Neural cell (in vitro differentiated cells): ENCODE measurements around the gene DLX1. TPM values are rescaled to one million over a fixed set of nuclear protein-coding genes. Genes with fewer than 3 reads are reported as not detected.

Experiments used
- H2AFZ ChIP-seq: fragments of 200-600, 300-800 bp; sonication (generic), shearing (Covaris generic); 2 replicates; pipeline ENCODE4 v1.6.0; 2014; ENCODE audit warnings: low read depth, mild to moderate bottlenecking, antibody characterized with exemption, low read length, moderate library complexity
- H3F3A ChIP-seq: fragments of 200-600 bp; shearing (Covaris generic); 2 replicates; pipeline ENCODE4 v1.6.1; 2016; ENCODE audit warnings: mild to moderate bottlenecking, moderate library complexity, mixed read lengths, antibody characterized with exemption, low read length; ENCODE audit not compliant: insufficient read depth, poor library complexity, severe bottlenecking
- H3K27ac ChIP-seq: fragments of 200-600, 300-800 bp; sonication (generic), shearing (Covaris generic); 2 replicates; pipeline ENCODE4 v1.5.1; 2014; ENCODE audit warnings: mild to moderate bottlenecking, low read length, moderate library complexity
- H3K27me3 ChIP-seq: fragments of 300-800, 200-600 bp; sonication (generic), shearing (Covaris generic); 2 replicates; pipeline ENCODE4 v1.6.0; 2014; ENCODE audit warnings: mild to moderate bottlenecking, low read depth, low read length, moderate library complexity; ENCODE audit not compliant: insufficient read depth
- H3K36me3 ChIP-seq: fragments of 300-800, 200-600 bp; sonication (generic), shearing (Covaris generic); 2 replicates; pipeline ENCODE4 v1.5.1; 2014; ENCODE audit warnings: mild to moderate bottlenecking, antibody characterized with exemption, low read length, moderate library complexity; ENCODE audit not compliant: insufficient read depth
- H3K4me2 ChIP-seq: fragments of 300-800, 200-600 bp; sonication (generic), shearing (Covaris generic); 2 replicates; pipeline ENCODE4 v1.6.0; 2014; ENCODE audit warnings: mild to moderate bottlenecking, low read length
- H3K4me3 ChIP-seq: fragments of 300-800, 200-600 bp; sonication (generic), shearing (Covaris generic); 2 replicates; pipeline ENCODE4 v1.5.1; 2014; ENCODE audit warnings: mild to moderate bottlenecking, low read length, moderate library complexity
- H3K79me2 ChIP-seq: fragments of 200-600 bp; shearing (Covaris generic); replicated peaks from 2 replicates; pipeline ENCODE4 v1.6.0; 2014; ENCODE audit warnings: mild to moderate bottlenecking, low read length, moderate library complexity; ENCODE audit not compliant: insufficient read depth
- H3K9ac ChIP-seq: fragments of 300-800, 200-600 bp; sonication (generic), shearing (Covaris generic); 2 replicates; pipeline ENCODE4 v1.6.1; 2016; ENCODE audit warnings: mild to moderate bottlenecking, low read length, mixed read lengths
- H3K9me2 ChIP-seq: fragments of 200-600 bp; shearing (Covaris generic); 2 replicates; pipeline ENCODE4 v1.6.1; 2016; ENCODE audit warnings: mild to moderate bottlenecking, low read length, mixed read lengths; ENCODE audit not compliant: insufficient read depth
- H3K9me3 ChIP-seq: fragments of 200-600, 300-800 bp; sonication (generic), shearing (Covaris generic); 2 replicates; pipeline ENCODE4 v1.6.1; 2016; ENCODE audit warnings: mild to moderate bottlenecking, mixed run types, low read length, moderate library complexity, mixed read lengths
- H4K20me1 ChIP-seq: fragments of 200-600 bp; shearing (Covaris generic); 2 replicates; pipeline ENCODE4 v1.6.1; 2016; ENCODE audit warnings: mild to moderate bottlenecking, mixed run types; ENCODE audit not compliant: insufficient read depth
- EP300 ChIP-seq: fragments of 450-650 bp; conservative IDR thresholded peaks from 2 replicates; pipeline ENCODE4 v1.6.1; 2014; ENCODE audit warnings: antibody characterized with exemption, mild to moderate bottlenecking, moderate library complexity; ENCODE audit not compliant: poor library complexity, severe bottlenecking
- EZH2 ChIP-seq: fragments of 200-600, 300-800 bp; shearing (Covaris generic), sonication (generic); IDR thresholded peaks from 2 replicates; pipeline ENCODE4 v1.6.1; 2014; ENCODE audit warnings: antibody characterized with exemption, low read length, borderline replicate concordance, mild to moderate bottlenecking; ENCODE audit not compliant: insufficient read depth, poor library complexity, severe bottlenecking
- MXI1 ChIP-seq: fragments of 450-650 bp; conservative IDR thresholded peaks from 2 replicates; pipeline ENCODE4 v1.6.1; 2014; ENCODE audit warnings: antibody characterized with exemption, mild to moderate bottlenecking; ENCODE audit not compliant: poor library complexity, severe bottlenecking
- POLR2AphosphoS5 ChIP-seq: IDR thresholded peaks from 2 replicates; pipeline ENCODE4 v1.6.1; 2012
- RAD21 ChIP-seq: fragments of 450-650 bp; conservative IDR thresholded peaks from 2 replicates; pipeline ENCODE4 v1.6.1; 2014; ENCODE audit warnings: antibody characterized with exemption, mild to moderate bottlenecking, moderate library complexity
- SMC3 ChIP-seq: fragments of 450-650 bp; conservative IDR thresholded peaks from 2 replicates; pipeline ENCODE4 v1.6.1; 2014; ENCODE audit warnings: antibody characterized with exemption, mild to moderate bottlenecking, moderate library complexity; ENCODE audit not compliant: poor library complexity
- TAF1 ChIP-seq: IDR thresholded peaks from 2 replicates; pipeline ENCODE4 v1.6.1; 2012; ENCODE audit warnings: low read depth
- polyA plus RNA-seq: library from polyadenylated mRNA; depleted of rRNA; stranded (reverse); fragments of >200 nt; gene quantifications from 2 replicates; pipeline ENCODE4 v1.2.3, GENCODE V29; 2014
- TF ChIP-seq, protein P1 (sequence below): fragments of 450-650 bp; IDR thresholded peaks from 2 replicates; pipeline ENCODE4 v1.5.1; 2014; ENCODE audit warnings: antibody characterized with exemption, mild to moderate bottlenecking, moderate library complexity; ENCODE audit not compliant: poor library complexity, severe bottlenecking
- TF ChIP-seq, protein P2 (sequence below): IDR thresholded peaks from 2 replicates; pipeline ENCODE4 v1.6.1; 2012; ENCODE audit warnings: borderline replicate concordance

DLX1 gene
- polyA plus RNA-seq, 1 donor from 2014 or later, result 67.3 TPM

DNA sequence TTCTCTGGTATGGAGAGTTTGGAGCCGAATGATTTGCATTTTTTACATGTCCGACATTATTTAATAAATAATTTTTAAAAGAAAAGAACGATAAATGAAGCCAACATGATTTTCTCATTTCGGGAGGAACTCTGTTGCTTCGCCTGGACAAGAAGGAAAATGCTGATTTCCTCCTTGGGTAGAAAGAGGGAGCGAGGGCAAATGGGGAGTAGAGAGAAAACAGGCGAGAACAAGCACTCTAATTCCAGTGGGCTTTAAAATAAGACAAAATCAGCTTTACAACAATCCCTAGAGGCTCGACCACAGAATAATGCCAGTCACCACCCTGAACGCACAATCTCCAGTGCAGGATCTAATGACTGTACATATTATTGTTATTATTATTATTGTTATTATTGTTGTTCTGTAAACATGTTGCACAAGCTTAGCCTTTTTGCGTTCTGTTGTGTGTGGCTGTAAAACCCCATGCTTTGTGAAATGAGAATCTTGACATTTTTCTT, 3.7 kb downstream of the DLX1 start:
- H3K27me3 ChIP-seq, result peaks cover 13% of the 10 kb centered on the region
- peak overlapping the region; percentile 76 for H3K4me2 ChIP-seq
- H3K9me2 ChIP-seq, result no peaks in the 10 kb centered on the region
- H3K4me3 ChIP-seq, result peak overlapping the region; percentile 85
- H3F3A ChIP-seq, result peaks cover 7% of the 10 kb centered on the region
- TF ChIP-seq EZH2 (no peak), POLR2AphosphoS5 (no peak), TAF1 (no peak), EP300 (no peak), RAD21 (no peak), MXI1 (no peak), SMC3 (no peak)
- TF ChIP-seq, protein P1, sequence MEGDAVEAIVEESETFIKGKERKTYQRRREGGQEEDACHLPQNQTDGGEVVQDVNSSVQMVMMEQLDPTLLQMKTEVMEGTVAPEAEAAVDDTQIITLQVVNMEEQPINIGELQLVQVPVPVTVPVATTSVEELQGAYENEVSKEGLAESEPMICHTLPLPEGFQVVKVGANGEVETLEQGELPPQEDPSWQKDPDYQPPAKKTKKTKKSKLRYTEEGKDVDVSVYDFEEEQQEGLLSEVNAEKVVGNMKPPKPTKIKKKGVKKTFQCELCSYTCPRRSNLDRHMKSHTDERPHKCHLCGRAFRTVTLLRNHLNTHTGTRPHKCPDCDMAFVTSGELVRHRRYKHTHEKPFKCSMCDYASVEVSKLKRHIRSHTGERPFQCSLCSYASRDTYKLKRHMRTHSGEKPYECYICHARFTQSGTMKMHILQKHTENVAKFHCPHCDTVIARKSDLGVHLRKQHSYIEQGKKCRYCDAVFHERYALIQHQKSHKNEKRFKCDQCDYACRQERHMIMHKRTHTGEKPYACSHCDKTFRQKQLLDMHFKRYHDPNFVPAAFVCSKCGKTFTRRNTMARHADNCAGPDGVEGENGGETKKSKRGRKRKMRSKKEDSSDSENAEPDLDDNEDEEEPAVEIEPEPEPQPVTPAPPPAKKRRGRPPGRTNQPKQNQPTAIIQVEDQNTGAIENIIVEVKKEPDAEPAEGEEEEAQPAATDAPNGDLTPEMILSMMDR, result no peak
- TF ChIP-seq, protein P2, sequence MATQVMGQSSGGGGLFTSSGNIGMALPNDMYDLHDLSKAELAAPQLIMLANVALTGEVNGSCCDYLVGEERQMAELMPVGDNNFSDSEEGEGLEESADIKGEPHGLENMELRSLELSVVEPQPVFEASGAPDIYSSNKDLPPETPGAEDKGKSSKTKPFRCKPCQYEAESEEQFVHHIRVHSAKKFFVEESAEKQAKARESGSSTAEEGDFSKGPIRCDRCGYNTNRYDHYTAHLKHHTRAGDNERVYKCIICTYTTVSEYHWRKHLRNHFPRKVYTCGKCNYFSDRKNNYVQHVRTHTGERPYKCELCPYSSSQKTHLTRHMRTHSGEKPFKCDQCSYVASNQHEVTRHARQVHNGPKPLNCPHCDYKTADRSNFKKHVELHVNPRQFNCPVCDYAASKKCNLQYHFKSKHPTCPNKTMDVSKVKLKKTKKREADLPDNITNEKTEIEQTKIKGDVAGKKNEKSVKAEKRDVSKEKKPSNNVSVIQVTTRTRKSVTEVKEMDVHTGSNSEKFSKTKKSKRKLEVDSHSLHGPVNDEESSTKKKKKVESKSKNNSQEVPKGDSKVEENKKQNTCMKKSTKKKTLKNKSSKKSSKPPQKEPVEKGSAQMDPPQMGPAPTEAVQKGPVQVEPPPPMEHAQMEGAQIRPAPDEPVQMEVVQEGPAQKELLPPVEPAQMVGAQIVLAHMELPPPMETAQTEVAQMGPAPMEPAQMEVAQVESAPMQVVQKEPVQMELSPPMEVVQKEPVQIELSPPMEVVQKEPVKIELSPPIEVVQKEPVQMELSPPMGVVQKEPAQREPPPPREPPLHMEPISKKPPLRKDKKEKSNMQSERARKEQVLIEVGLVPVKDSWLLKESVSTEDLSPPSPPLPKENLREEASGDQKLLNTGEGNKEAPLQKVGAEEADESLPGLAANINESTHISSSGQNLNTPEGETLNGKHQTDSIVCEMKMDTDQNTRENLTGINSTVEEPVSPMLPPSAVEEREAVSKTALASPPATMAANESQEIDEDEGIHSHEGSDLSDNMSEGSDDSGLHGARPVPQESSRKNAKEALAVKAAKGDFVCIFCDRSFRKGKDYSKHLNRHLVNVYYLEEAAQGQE, result no peak
- H3K27ac ChIP-seq, result peak overlapping the region; percentile 93
- no peak overlapping the region for H2AFZ ChIP-seq
- H3K9me3 ChIP-seq, result no peaks in the 10 kb centered on the region
- no peaks in the 10 kb centered on the region for H3K36me3 ChIP-seq
- peak overlapping the region; percentile 92 for H3K9ac ChIP-seq
- H4K20me1 ChIP-seq, result no peaks in the 10 kb centered on the region
- peaks cover 91% of the 10 kb centered on the region for H3K79me2 ChIP-seq

DNA sequence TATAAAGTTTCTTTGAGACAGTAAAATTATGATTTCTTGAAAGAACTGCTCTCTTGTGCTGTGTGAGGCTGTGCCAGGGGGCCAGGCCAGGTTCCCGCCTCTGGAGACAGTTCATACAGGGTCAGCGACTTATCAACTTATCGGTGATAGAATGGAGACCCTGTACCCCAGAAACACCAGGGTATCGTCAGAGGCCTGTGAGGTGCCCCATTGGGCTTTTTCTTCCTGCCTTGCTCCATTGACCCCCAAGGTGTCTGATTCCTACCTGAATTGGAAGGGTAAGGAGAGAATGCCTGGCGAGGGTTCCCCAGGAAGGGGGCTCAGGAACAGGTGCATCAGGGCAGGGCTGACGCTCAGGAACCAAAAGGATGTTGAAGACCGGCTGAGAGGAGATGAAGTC, 4.3 kb downstream of the DLX1 start:
- Histone ChIP-seq H3F3A (peaks cover 7% of the 10 kb centered on the region), H3K79me2 (peaks cover 89% of the 10 kb centered on the region), H2AFZ (no peak overlapping the region), H3K27me3 (peaks cover 11% of the 10 kb centered on the region), H3K4me2 (peak overlapping the region; percentile 76), H3K36me3 (no peaks in the 10 kb centered on the region), H3K4me3 (peak overlapping the region; percentile 85), H3K9ac (peak overlapping the region; percentile 92), H3K9me3 (no peaks in the 10 kb centered on the region), H3K9me2 (no peaks in the 10 kb centered on the region), H3K27ac (peak overlapping the region; percentile 93), H4K20me1 (no peaks in the 10 kb centered on the region)
- TF ChIP-seq RAD21, result no peak
- TF ChIP-seq, protein P1, result no peak
- TF ChIP-seq, protein P2, result no peak
- no peak for TF ChIP-seq MXI1
- no peak for TF ChIP-seq EZH2
- TF ChIP-seq EP300, result no peak
- TF ChIP-seq SMC3, result no peak
- no peak for TF ChIP-seq TAF1
- no peak for TF ChIP-seq POLR2AphosphoS5
